HG03108 (cell line): ENCODE data around the gene CHFR.
"Not testable (repeated sequence)": the region's sequence is repeated elsewhere in the genome, so short reads cannot be mapped to it uniquely, and the experiment has no call there.

ENCODE experiments used
- ATAC-seq: cut with Tn5 transposase; IDR thresholded peaks from one replicate; pipeline ENCODE4 v1.9.1; 2021; ENCODE audit warnings: moderate library complexity; ENCODE audit not compliant: unreplicated experiment

Gene CHFR

GRCh38 chr12:132813443-132813842 is 74.0 kb downstream of the CHFR start:
- no peak for ATAC-seq

- no peak for ATAC-seq
These were observed 74.6 kb downstream of the CHFR start for GRCh38 chr12:132812631-132813305.

GRCh38 chr12:132809391-132809790 is 78.0 kb downstream of the CHFR start:
- not testable (repeated sequence) for ATAC-seq

GRCh38 chr12:132807295-132808092 is 79.9 kb downstream of the CHFR start:
- no peak for ATAC-seq

GRCh38 chr12:132806857-132807256 is 80.5 kb downstream of the CHFR start:
- ATAC-seq = no peak

- no peak for ATAC-seq
These were observed 83.0 kb downstream of the CHFR start for GRCh38 chr12:132804426-132804861.

- no peak for ATAC-seq
These were observed 83.5 kb downstream of the CHFR start for GRCh38 chr12:132803888-132804287.

- ATAC-seq = no peak
These were observed 84.3 kb downstream of the CHFR start for GRCh38 chr12:132803125-132803524.

GRCh38 chr12:132801741-132802140 is 85.7 kb downstream of the CHFR start:
- no peak for ATAC-seq

GRCh38 chr12:132798836-132799235 is 88.6 kb downstream of the CHFR start:
- no peak for ATAC-seq

GRCh38 chr12:132797820-132798570 is 89.4 kb downstream of the CHFR start:
- no peak for ATAC-seq

GRCh38 chr12:132795847-132796246 is 91.6 kb downstream of the CHFR start:
- ATAC-seq = no peak

- ATAC-seq = not testable (repeated sequence)
These were observed 95.5 kb downstream of the CHFR start for GRCh38 chr12:132791940-132792339.

GRCh38 chr12:132789099-132789471 is 98.3 kb downstream of the CHFR start:
- no peak for ATAC-seq

GRCh38 chr12:132788375-132789098 is 98.9 kb downstream of the CHFR start:
- no peak for ATAC-seq

- no peak for ATAC-seq
These were observed 99.5 kb downstream of the CHFR start for GRCh38 chr12:132787877-132788276.

GRCh38 chr12:132786192-132786591 is 101.2 kb downstream of the CHFR start:
- no peak for ATAC-seq

- ATAC-seq = no peak
These were observed 102.8 kb downstream of the CHFR start for GRCh38 chr12:132784580-132784979.

GRCh38 chr12:132783917-132784531 is 103.4 kb downstream of the CHFR start:
- no peak for ATAC-seq
